Astrocyte of the spinal cord (primary cell): ENCODE results near the gene PCNA.

Experiments
- DNase-seq: peaks from one replicate; pipeline ENCODE4 v3.0.0; 2011; ENCODE audit warnings: low read depth, low spot score
- H3K4me3 ChIP-seq: 2 replicates; pipeline ENCODE4 v1.5.1; 2011; ENCODE audit warnings: low read depth, mild to moderate bottlenecking, low read length, moderate library complexity
- in situ Hi-C: cut with HindIII; loops from 2 replicates; pipeline ENCODE4 v1.10.0; 2017; ENCODE audit warnings: low sequenced_read_pairs
- TF ChIP-seq, protein P1 (sequence below): IDR thresholded peaks from 2 replicates; pipeline ENCODE4 v1.5.1; 2012; ENCODE audit warnings: low read depth, mild to moderate bottlenecking, low read length, inconsistent platforms

PCNA gene

DNA sequence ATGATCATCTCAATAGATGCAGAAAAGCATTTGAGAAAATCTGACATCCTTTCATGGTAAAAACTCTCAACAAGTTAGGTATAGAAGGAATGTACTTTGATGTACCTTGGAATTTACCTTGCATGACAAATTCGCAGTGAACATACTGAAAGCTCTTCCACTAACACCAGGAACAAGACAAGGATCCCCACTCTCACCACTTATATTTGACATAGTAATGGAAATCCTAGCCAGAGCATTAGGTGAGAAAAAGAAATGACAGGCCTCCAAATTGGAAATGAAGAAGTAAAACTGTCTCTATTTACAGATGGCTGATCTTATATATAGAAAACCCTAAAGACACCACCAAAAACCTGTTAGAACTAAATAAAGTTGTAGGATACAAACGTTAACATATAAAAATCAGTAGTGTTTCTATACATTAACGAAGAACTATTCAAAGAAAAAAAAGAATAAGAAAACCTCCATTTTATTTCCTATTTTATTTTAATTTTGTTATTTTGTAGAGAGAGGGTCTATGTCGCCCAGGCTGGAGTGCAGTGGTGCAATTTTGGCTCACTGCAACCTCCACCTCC lies 26.9 kb downstream of the PCNA start:
- TF ChIP-seq, protein P1, sequence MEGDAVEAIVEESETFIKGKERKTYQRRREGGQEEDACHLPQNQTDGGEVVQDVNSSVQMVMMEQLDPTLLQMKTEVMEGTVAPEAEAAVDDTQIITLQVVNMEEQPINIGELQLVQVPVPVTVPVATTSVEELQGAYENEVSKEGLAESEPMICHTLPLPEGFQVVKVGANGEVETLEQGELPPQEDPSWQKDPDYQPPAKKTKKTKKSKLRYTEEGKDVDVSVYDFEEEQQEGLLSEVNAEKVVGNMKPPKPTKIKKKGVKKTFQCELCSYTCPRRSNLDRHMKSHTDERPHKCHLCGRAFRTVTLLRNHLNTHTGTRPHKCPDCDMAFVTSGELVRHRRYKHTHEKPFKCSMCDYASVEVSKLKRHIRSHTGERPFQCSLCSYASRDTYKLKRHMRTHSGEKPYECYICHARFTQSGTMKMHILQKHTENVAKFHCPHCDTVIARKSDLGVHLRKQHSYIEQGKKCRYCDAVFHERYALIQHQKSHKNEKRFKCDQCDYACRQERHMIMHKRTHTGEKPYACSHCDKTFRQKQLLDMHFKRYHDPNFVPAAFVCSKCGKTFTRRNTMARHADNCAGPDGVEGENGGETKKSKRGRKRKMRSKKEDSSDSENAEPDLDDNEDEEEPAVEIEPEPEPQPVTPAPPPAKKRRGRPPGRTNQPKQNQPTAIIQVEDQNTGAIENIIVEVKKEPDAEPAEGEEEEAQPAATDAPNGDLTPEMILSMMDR, result no peak
- H3K4me3 ChIP-seq, result no peak overlapping the region
- DNase-seq, result no peak
- in situ Hi-C loops, result no loop called here

DNA sequence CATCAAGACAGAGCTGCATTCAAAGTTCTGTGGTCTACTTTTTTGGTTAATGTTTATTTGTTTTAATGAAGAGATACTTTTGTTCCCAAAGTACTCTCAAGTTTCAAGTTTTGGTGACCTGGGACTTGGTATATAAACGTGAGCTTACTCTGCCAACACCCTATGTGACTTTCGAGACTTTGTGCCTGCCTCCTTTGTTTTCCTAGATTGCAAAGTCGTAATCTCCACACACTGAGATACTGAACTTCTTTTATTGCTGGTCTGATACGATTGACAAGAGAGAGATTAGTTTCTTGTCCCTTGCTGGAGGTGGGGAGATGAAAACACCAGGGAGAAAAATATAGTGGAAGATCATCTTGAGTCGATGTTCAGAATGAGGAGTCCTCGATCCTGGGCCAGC lies 27.9 kb downstream of the PCNA start:
- DNase-seq, result no peak

DNA sequence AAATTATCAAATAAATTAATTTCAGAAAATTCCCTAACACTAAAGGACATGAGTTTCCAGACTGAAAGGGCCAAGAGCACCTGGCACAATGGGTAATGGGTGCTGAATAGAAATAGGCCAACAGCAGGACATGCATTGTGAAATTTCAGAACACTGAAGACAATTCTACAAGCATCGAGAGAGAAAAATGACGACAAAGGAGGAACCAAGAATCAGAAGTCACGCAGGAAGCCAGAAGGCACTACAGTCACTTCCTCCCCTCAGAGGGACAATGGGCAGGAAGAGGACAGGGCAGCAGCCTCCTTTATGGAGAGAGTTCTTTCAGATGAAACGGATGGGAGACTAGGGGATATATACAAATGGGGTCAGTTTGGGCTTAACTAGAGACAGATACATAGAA lies 29.6 kb downstream of the PCNA start:
- in situ Hi-C loops, result no loop called here
- TF ChIP-seq, protein P1, result no peak
- H3K4me3 ChIP-seq, result no peak overlapping the region
- no peak for DNase-seq

More for the DNA sequence above, 27.9 kb downstream of the PCNA start:
- H3K4me3 ChIP-seq, result no peak overlapping the region
- in situ Hi-C loops, result no loop called here
- TF ChIP-seq, protein P1, result no peak

DNA sequence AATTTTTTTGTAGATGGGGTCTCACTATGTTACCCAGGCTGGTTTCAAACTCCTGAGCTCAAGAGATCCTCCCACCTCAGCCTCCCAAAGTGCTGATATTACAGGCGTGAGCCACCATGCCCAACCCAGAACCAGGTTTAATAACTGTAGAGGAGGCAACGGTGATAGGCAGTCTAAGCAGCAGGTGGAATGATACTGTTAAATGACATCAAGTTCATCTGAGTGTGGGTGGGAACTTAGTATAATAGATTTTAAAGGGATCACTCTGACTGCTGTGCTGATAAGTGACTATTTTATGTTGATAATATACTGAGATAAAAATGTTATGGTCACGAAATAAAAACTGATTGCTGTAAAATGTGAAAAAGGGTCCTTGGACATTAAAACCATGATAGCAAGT lies 31.1 kb downstream of the PCNA start:
- TF ChIP-seq, protein P1, result no peak
- no peak for DNase-seq
- H3K4me3 ChIP-seq, result no peak overlapping the region
- in situ Hi-C loops, result no loop called here

DNA sequence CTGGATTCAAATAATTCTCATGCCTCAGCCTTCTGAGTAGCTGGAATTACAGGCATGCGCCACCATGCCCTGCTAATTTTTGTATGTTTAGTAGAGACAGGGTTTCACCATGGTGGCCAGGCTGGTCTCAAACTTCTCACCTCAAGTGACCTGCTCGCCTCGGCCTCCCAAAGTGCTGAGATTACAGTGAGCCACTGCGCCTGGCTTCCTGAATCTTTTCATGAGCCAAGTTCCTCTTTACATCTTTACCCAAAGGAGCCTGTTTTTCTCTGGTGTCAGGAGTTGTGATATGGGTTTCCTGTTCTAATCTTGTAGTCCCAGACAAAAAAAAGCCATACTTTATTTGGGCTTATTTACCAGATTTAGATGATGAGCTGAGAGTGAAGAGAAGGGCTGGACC lies 34.4 kb downstream of the PCNA start:
- in situ Hi-C loops, result no loop called here
- H3K4me3 ChIP-seq, result no peak overlapping the region
- TF ChIP-seq, protein P1, result no peak
- DNase-seq, result no peak

DNA sequence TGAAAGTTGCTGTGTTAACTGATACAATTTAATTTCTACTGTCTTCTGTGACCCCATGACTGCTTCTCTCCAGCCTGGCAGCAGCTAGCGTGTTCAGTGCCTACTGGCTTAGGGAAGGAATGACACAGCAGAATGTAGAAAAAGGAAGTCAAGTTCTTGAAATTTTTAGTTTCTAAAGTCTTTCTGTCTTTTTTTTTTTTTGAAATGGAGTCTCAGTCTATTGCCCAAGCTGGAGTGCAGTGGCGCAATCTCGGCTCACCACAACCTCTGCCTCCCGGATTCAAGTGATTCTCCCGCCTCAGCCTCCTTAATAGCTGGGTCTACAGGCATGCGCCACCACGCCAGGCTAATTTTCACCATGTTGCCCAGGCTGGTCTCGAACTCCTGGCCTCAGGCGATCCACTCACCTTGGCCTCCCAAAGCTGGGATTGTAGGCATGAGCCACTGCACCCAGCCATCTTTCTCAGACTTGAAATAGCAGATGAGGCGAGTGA lies 39.3 kb downstream of the PCNA start:
- H3K4me3 ChIP-seq, result no peak overlapping the region
- no peak for DNase-seq
- TF ChIP-seq, protein P1, result no peak
- in situ Hi-C loops, result no loop called here
